GM11168 (cell line): ENCODE results near the gene ZNF367.

Source experiments
- in situ Hi-C: fragments of 300-500 bp; cut with MboI; formaldehyde crosslinking; loops from one replicate; pipeline ENCODE4 v1.12.0; 2022; ENCODE audit warnings: low sequenced_read_pairs; ENCODE audit not compliant: unreplicated experiment

ZNF367 gene

DNA sequence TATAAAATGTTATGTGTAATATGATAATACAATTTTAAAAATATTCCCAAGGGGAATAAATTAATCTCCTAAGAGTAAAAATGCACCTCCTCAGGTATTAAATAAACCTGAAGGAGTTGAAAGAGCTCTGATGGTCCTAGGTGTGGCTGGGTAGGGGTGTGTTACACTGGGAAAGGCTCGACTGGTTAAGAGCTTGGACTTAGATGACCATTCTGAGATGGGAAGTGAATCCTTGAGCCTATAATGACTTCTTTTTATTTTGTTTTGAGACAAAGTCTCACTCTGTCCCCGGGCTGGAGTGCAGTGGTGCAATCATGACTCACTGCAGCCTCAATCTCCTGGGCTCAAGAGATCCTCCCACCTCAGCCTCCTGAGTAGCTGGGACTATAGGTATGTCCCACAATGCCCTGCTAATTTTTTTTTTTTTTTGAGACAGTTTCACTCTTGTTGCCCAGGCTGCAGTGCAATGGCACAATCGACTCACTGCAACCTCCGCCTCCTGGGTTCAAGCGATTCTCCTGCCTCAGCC lies 22.6 kb upstream of the ZNF367 start:
- in situ Hi-C loops, result no loop called here

- in situ Hi-C loops, result no loop called here
Observed at GRCh38 chr9:96437454-96437853, 19.3 kb upstream of the ZNF367 start.

- in situ Hi-C loops, result no loop called here
Observed at GRCh38 chr9:96436456-96437126, 18.4 kb upstream of the ZNF367 start.

GRCh38 chr9:96436063-96436455 lies 17.9 kb upstream of the ZNF367 start:
- in situ Hi-C loops, result no loop called here

DNA sequence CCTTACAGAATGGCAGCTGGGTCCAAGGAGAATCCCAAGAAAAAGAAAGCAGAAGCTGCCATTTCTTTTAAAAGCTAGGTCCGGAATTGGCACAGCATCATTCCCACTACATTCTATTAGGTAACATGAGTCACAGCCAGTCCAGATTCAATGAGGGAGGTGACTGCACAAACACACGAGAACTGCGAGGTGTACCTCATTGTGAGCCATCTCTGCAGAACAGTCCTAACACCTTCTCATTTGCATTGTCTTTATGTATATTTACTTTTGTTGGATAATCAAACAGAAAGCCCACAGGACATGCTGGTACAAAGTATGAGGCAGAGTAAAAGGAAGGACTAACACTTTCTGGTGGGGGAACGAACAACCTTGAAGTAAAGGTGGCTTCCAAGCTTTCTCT lies 17.2 kb upstream of the ZNF367 start:
- in situ Hi-C loops, result no loop called here

- in situ Hi-C loops, result no loop called here
Observed at GRCh38 chr9:96430377-96430776, 12.2 kb upstream of the ZNF367 start.

DNA sequence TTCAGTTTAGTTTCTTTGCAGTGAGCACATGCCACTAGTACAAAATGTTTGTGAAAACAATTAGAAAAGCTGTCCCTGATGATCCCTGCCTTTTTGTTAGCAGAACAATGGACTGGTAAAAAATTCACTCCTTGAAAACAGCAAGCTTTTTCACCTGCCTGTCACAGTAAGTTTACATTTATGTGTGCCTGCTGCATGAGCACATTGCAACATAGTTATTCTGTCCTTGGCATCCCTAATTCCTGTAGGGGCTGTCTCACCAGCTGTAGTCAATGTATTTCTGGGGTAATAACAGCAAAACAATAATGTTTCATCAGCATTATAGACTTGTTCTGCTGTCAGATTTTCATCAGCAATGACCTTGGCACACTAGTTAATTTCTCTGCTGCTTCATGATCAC lies 11.6 kb upstream of the ZNF367 start:
- in situ Hi-C loops, result no loop called here

DNA sequence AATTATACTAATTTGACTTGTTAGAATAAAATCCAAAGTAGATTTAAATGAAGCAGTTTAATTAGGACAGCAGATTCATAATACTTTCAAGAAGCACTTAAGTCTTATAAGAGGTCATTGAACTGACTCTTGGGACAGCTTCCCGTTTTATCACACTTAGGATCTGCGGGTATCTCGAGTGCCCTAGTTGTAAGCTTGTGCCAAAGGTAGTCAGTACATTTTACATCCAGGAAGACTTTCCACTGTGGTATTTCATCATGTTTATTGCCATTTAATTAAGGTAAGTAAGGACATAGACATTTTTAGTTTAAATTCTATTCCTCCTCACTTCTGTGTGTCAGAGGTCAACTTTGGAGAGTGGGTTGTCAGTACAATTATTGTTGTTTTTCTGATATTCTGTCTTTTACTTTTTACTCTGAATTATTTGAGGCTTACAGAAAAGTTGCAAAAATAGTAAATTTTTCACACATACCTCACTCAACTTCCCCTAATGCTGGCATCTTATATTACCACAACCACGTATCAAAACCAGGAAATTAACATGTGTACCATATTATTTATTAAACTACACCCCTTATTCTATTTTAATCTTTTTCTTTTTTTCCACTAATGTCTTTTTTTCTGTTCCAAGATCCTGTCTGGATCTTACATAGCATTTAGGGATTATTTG lies 7.5 kb upstream of the ZNF367 start:
- in situ Hi-C loops, result no loop called here

- in situ Hi-C loops, result no loop called here
Observed at GRCh38 chr9:96423985-96424336, 5.8 kb upstream of the ZNF367 start.

GRCh38 chr9:96423322-96423984 lies 5.3 kb upstream of the ZNF367 start:
- in situ Hi-C loops, result no loop called here

DNA sequence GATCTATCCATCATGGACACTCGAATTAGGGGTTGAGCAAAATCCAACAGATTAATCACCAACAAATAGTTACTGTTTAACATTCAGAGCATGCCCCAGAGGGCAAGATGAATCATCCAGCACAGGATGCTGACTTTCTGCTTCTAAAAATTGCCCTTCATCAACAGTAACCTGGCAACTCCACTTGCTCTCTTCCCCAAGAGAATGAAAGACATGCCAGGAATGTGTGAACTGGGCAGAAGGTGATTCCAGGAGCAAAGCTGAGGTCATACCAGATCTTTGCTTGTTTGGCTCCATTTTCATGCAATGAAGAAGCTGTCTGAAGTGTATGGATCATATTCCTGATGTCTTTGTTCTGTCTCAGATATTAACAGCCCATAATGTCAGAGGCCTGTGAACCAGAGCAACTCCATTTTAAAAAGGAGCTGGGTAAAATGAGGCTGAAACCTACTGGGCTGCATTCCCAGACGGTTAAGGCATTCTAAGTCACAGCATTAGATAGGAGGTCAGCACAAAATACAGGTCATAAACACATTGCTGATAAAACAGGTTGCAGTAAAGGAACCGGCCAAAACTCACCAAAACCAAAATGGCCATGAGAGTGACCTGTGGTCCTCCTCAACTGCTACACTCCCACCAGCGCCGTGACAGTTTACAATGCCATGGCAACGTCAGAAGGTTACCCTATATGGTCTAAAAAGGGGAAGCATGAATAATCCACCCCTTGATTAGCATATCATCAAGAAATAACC lies 2.5 kb upstream of the ZNF367 start:
- in situ Hi-C loops, result no loop called here

DNA sequence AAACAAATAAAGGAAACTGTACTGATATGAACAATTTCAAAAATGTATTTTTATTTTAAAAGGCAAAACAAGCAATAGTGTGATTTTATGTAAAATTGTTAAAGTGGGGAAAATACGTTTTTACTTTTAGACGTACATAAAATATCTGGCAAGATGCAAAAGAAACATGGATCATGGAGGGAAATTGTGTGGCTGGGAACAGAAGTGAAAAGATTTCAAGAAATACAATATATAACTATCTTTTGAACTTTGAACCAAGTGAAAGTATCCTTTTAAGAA lies 1.5 kb upstream of the ZNF367 start:
- in situ Hi-C loops, result no loop called here

DNA sequence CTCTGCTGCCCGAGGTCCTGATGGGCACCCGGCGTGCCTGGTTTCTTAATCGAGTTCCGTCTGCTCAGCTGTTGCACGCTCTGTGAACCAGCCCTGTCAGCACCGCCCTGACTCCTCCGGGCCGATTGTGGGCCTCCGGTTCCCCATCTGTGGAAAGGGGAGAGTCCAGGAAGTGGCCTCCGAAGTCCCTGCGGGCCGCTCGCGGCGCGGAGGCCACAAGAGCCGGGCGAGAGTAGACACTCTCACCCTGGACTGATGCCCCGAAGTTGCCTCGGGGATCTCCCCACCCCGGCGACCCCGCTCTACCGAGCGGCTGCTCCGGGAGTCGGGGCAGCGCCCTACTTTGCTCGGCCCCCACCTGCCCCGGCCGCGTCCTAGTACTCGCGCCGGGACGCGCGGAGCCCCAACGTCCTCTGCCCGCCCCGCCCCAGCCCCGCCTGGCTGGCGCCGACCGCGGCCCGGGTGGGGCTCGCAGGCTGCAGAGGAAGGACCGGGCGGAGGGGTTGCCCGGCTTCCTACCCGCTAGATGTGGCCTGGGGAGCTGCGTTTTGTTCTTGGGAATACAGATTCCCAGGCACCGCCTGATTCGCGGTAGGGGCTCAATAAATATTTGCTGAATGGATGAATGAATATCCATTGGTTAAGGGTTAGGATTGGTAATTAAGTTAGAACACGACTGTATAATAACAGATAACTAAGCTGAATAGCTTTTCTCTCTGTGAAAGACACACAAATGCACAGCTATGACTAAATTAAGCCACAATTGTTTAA lies 935 bp upstream of the ZNF367 start:
- in situ Hi-C loops, result no loop called here

DNA sequence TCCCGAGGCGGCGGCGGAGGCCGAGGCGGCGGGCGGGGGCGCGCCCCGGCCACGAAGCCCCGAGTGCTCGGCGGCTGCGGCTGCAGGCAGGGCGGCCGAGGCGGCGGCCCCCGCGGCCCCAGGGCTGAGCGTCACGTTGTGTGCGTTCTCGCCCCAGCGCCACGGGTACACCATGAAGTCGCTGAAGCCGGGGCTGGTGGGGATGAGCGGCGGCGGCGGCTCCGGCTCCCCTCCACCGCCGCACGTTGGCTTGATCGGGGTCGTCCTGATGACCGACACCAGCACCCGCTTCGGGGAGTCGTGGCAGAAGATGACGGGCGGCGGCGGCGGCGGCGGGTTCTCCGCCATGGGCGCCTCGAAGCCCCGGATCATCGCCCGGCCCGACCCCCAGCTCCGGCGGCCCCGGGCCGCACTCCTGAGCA lies 498 bp downstream of the ZNF367 start:
- in situ Hi-C loops, result no loop called here

DNA sequence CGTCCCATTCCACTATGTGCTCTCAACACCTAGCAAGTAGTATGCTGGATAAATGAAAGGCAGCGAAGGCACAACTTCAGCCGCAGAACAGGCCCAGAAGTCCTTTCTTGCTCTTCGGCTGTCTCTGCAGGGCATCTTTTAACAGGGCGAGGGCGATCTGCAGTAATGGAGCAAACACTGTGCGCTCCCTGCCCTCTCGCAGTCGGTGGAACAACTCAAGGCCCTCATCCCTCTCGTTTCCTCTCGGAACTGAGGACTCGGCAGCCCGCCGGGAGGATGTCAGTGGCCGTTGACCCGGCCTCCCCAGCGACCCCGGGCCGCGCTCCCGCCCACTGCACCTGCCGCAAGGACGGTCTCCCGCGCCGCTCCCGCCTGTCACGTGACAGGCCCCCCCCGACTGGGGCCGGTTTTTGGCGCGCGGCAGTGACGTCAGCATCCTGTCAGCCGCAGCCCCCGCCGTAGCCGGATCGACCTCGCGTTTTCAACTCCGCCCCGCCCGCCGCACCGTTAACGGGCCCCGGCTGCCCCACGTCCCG lies 1.1 kb downstream of the ZNF367 start:
- in situ Hi-C loops, result no loop called here

- in situ Hi-C loops, result no loop called here
Observed at GRCh38 chr9:96413302-96414221, 4.6 kb downstream of the ZNF367 start.

GRCh38 chr9:96412174-96412913 lies 5.8 kb downstream of the ZNF367 start:
- in situ Hi-C loops, result no loop called here

GRCh38 chr9:96411129-96411838 lies 6.9 kb downstream of the ZNF367 start:
- in situ Hi-C loops, result no loop called here
